ENCODE data around the gene SLC27A2.

GRCh38 chr15:50192926-50193620, 11.1 kb downstream of the SLC27A2 start:
- TF ChIP-seq EZH2 (IDR thresholded peaks at IDR 0.05; ENCODE audit: low read length, missing control alignments) = no peak
- TF ChIP-seq CTCF (conservative IDR thresholded peaks at IDR 0.05 in 1 of 2, IDR thresholded peaks at IDR 0.05 in 1 of 2; ENCODE audit: low read depth in 1 of 2, low read length in 2 of 2) = no peak
